Inflammatory macrophage treated with lipopolysaccharide for 1 hour (primary cell): ENCODE data around the gene ZNF441.
"Not testable (repeated sequence)": the region's sequence is repeated elsewhere in the genome, so short reads cannot be mapped to it uniquely, and the experiment has no call there.

Source experiments
- DNase-seq, 2 donors: peaks; one replicate each; pipeline ENCODE4 v3.0.0-alpha.2; 2020 to 2022

Gene ZNF441

GRCh38 chr19:11781295-11782057 is 14.7 kb downstream of the ZNF441 start:
- no peak for DNase-seq

GRCh38 chr19:11783767-11784166 is 17.0 kb downstream of the ZNF441 start:
- no peak for DNase-seq

- no peak for DNase-seq
Observed at GRCh38 chr19:11784356-11784755, 17.6 kb downstream of the ZNF441 start.

- no peak for DNase-seq
Observed at GRCh38 chr19:11787536-11787935, 20.7 kb downstream of the ZNF441 start.

GRCh38 chr19:11792942-11793341 is 26.1 kb downstream of the ZNF441 start:
- no peak for DNase-seq

GRCh38 chr19:11797491-11797890 is 30.7 kb downstream of the ZNF441 start:
- DNase-seq = peak; percentile 73 to 92

GRCh38 chr19:11798391-11799330 is 31.9 kb downstream of the ZNF441 start, which contains the start of gene ZNF491:
ZNF491 (plus strand) TSS chr19:11798523; CDS start chr19:11805954, 7,431 bp downstream.
- peak; percentile 79 to 91 for DNase-seq

GRCh38 chr19:11806354-11807098 is 39.7 kb downstream of the ZNF441 start:
- no peak for DNase-seq

GRCh38 chr19:11807099-11807380 is 40.2 kb downstream of the ZNF441 start:
- no peak for DNase-seq

- no peak for DNase-seq
Observed at GRCh38 chr19:11813703-11814028, 46.9 kb downstream of the ZNF441 start.

GRCh38 chr19:11814029-11814699 is 47.4 kb downstream of the ZNF441 start, which contains the start of gene ZNF440:
ZNF440 (plus strand) TSS chr19:11814273; CDS start chr19:11814448, 175 bp downstream.
- DNase-seq = peak; percentile 87 to 93

GRCh38 chr19:11814700-11815035 is 47.9 kb downstream of the ZNF441 start:
- DNase-seq = peak; percentile 17 to 22

GRCh38 chr19:11821474-11822109 is 54.8 kb downstream of the ZNF441 start:
- DNase-seq = peak in 1 of 2 donors; percentile 12

- DNase-seq = not testable (repeated sequence)
Observed at GRCh38 chr19:11828957-11829876, 62.4 kb downstream of the ZNF441 start.

GRCh38 chr19:11832253-11832912 is 65.6 kb downstream of the ZNF441 start:
- no peak for DNase-seq

- no peak for DNase-seq
Observed at GRCh38 chr19:11833541-11833940, 66.7 kb downstream of the ZNF441 start.
